ENCODE measurements around the gene DCAF4.

GRCh38 chr14:72898448-72898847 lies 27.8 kb upstream of the DCAF4 start:
- TF ChIP-seq NFYB (CRISPR knock-in tag; conservative IDR thresholded peaks at IDR 0.05; ENCODE audit: low read depth) = no peak
- no peak for TF ChIP-seq CTCF (IDR thresholded peaks at IDR 0.05)
- no peak for TF ChIP-seq HMGXB4 (CRISPR knock-in tag; IDR thresholded peaks at IDR 0.05)
- no peak for TF ChIP-seq CREB1 (CRISPR knock-in tag; IDR thresholded peaks at IDR 0.05)
- TF ChIP-seq TEAD4 (CRISPR knock-in tag; IDR thresholded peaks at IDR 0.05) = no peak
- TF ChIP-seq FOXK1 (CRISPR knock-in tag; IDR thresholded peaks at IDR 0.05) = no peak
- no peak for TF ChIP-seq NR3C1 (CRISPR knock-in tag; conservative IDR thresholded peaks at IDR 0.05; ENCODE audit: low read depth)
- TF ChIP-seq ZNF671 (CRISPR knock-in tag; IDR thresholded peaks at IDR 0.05) = no peak

All from WTC11 (cell line).